GM19397 (cell line): ENCODE data around the gene UPB1.
"Not testable (repeated sequence)": the region's sequence is repeated elsewhere in the genome, so short reads cannot be mapped to it uniquely, and the experiment has no call there.

Experiments
- ATAC-seq: cut with Tn5 transposase; IDR thresholded peaks from one replicate; pipeline ENCODE4 v1.9.1; 2021; ENCODE audit warnings: mild to moderate bottlenecking, moderate library complexity; ENCODE audit not compliant: unreplicated experiment

The UPB1 gene

DNA sequence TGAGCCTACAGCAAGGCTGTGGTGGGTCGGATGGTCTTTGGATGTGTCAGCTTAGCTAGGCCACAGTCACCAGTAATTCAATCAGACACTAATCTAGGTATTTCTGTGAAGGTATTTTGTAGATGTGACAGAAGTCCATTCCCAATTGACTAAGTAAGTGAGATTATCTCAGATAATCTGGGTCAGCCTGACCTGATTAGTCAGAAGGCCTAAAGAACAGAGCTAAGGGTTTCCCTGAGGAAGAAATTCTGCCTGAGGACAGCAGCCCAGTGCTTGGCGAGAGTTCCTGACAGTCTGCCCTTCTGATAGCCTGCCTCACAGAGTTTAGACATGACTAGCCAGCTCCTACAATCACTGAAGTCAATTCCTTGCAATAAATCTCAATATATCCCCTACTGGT, 31.1 kb downstream of the UPB1 start:
- no peak for ATAC-seq

DNA sequence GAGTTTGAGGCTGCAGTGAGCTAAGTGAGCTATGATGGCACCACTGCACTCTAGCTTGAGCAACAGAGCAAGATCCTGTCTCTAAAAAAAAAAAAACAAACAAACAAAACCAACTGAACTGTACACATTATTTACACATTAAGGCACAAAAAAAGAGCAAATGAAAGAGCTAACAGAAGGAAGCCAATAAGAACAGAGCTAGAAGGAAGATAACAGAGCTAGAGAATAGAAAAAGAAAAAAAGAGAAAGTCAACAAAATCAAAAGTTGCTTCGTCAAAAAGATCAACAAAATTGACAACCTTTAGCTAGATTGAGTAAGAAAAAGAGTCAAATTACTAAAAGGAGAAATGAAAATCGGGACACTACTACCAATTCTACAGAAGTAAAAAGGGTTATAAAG, 34.8 kb downstream of the UPB1 start:
- no peak for ATAC-seq

DNA sequence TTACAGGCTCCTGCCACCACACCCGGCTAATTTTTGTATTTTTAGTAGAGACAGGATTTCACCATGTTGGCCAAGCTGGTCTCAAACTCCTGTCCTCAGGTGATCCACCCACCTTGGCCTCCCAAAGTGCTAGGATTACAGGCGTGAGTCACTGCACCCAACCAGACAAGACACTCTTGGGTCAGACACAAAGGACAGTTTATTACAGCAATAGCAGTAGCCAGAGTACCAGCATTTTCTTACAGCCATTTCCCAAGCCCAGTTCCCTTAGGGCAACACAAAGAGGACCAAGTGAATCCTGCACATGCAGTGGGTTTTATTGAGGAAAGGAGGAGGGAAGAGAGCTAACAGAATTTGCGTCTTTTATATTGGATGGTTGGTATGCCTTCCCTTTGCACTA, 35.8 kb downstream of the UPB1 start:
- not testable (repeated sequence) for ATAC-seq

DNA sequence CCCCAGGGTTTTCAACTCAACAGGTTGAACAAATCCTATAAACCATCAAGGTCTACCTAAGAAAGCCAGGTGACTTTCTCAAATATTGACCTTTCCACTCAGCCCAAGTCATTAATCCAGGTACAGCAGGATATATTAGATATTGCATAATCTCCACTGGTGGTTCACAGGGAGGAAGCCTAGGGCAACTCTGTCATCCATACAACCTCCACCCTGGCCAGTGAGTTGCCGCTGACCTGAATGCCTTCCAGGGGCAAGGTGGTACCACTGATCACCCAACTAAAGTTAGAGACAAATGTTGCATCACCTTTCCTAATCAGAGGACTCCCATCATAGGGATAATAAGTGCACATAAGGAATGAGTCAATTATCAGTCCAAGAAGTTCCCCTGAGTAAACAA, 36.9 kb downstream of the UPB1 start:
- no peak for ATAC-seq

DNA sequence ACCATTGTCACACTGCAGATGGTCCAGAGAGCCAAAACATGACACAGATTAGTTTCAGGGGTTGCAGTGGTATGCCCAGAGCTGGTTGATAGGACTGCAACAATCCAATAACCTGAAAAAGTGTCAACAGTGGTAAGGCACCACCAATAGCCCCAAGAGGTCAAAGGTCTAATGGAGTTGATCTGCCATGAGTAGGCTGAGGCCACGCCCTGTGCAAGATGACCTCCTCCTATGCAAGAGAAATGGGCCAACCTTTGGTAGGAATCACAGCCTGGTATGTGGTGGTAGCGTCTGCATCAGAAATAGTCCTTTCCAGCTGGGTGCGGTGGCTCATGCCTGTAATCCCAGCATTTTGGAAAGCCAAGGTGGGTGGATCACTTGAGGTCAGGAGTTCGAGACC, 40.2 kb downstream of the UPB1 start:
- no peak for ATAC-seq

DNA sequence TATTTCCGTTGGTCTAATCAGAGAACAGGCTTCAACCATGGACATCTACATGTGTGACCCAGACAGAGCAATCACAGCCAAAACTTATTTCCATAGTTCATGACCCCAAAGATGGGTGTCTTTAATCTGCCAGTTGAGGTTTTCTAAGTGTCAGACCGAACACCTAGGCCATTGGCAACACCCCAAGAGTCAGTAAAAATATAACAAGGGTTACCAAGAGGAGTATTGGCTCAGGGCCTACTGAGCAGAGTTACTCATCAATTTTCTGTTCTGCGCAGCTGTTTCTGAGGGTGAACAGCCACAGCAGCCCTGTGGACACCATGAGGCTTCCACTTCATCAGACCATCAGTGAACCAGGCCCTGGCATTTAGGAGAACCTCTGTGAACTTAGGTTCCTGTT, 41.0 kb downstream of the UPB1 start:
- no peak for ATAC-seq

DNA sequence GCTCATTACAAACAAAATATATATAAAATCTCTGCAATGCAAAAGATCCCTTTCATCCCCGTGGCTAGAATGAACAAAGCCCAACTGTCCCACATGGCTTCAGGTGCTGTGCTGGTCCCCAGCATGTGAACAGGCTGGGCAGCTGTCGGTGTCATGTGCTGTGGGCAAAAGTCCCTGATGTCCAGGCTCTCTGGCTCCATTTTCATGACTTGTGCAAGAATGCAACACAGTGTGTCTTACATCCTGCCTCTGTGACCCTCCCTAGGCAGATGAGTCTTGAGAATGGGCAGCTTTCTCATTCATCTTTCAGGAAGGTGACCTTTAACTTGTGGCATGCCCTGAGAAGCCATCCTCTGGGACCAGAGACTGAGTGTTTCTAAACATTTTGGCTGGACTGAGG, 45.3 kb downstream of the UPB1 start:
- no peak for ATAC-seq

DNA sequence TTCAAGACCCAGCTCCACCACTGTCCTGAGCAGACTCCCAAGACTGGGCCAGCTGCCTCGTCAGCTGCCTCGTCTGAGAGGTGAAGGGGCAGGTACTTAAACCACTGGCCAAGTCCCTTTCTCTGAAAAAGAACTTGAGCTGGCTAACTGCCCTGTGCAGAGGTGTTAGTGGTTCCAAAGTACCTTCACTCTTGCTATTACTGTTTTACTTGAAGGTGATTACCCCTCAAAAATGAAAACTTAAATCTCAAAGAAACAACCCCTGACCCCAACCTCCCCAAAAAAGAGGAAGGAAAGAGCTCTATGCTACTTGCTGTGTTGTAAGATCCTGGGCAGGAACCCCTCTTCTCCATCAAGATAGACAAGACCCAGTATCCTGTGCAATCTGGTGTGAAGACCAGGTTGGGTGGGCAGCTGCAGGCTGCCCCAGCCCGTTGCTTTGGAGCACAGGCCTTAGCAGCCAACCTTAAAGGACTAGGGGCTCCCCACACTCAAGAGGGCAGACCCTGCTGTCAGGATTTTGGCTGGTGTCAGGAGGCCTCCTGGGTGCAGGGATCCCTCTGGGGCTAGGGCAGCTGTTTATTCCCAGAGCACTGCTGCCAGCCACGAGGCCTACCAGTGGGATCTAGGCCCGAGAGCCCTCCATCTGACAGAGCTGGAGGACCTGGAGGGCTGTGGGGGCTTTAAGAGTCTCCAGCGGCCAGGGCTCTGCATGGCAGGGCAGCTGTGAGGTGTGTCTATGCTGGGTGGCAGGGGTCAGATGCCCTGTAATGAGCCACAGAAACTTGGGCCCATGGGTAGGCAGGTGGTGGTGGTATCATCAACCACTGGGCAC, 46.8 kb downstream of the UPB1 start:
- no peak for ATAC-seq

DNA sequence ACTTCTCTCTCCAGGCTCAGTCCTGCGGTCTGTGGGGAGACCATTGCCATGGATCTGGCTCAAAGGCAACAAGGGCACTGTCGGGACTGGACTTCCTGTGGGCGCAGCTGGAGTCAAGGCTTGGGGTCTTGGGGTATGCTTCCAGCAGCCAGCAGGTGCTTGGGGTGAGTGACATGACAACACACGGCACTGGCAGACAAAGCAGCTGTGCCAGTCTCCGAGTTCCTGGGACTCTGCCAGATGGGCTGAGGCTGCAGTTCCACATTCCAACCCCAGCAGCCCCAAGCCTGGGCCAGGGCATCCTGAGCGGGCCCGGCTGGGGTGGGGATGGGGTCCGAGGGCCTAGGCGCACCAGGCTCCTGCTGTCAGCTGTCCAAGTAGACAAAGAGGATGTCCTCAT, 47.5 kb downstream of the UPB1 start:
- no peak for ATAC-seq

DNA sequence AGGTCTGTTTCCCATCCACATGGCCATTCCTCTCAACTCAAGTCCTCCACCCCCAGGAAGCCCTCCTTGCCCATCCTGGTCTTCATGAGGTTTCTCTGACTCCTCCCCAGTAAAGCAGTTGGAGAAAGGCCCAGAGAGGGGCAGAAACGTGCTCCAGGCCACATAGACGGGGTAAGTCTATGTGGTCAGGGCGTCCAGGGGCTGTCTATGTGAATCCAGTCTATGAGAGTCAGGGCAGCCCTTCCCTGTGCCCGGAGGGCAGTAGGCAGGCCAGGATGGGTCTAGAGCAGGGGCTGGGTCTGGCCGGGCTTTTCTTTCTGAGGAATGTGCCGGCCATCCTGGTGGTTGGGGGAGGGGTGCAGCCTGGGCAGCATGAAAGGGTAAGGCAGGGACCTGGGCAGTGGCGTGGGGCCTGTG, 48.1 kb downstream of the UPB1 start:
- no peak for ATAC-seq

DNA sequence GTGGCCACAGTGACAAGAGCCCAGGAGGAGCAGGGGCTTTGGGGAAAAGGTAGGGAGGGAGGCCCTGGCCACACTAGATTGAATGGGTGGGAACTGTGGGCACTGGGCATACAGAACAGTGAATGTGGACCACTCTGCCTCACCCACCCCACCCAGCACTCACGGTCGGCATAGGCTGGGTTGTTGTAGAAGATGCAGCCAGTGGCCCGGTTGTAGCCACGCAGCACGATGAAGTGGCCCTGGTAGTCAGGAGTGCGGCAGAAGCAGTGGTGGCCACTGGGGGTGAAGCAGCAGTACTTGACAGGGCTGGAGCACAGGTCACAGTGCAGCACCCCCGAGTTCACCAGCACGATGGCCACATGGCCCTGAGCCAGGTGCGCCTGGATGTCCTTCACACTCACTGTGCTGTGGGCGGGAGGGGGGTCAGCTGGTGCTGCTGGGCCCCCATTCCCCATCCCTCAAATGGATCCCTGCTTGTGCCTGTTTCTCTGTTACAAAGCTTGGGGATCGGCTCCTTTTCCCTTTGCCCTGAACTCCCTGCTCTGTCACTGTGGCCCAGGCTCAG, 48.6 kb downstream of the UPB1 start:
- ATAC-seq: no peak

DNA sequence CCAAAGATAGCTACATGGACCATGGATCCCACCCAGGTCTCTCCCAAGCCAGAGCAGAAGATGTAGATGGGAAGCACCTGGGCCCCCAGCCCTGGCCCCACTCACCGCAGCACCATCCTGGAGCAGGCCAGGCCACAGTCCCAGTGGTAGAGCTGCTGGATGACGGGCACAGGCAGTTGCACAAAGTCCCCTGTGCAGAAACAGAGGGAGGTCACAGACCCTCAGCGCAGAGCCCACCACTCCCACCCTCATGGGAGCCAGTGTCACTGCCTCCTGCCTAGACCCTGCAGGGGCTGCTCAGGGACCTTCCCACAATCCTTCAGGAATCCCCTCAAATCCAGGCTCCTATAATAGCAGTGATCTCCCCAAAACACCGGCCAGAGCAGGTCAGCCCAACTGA, 53.7 kb downstream of the UPB1 start:
- no peak for ATAC-seq

DNA sequence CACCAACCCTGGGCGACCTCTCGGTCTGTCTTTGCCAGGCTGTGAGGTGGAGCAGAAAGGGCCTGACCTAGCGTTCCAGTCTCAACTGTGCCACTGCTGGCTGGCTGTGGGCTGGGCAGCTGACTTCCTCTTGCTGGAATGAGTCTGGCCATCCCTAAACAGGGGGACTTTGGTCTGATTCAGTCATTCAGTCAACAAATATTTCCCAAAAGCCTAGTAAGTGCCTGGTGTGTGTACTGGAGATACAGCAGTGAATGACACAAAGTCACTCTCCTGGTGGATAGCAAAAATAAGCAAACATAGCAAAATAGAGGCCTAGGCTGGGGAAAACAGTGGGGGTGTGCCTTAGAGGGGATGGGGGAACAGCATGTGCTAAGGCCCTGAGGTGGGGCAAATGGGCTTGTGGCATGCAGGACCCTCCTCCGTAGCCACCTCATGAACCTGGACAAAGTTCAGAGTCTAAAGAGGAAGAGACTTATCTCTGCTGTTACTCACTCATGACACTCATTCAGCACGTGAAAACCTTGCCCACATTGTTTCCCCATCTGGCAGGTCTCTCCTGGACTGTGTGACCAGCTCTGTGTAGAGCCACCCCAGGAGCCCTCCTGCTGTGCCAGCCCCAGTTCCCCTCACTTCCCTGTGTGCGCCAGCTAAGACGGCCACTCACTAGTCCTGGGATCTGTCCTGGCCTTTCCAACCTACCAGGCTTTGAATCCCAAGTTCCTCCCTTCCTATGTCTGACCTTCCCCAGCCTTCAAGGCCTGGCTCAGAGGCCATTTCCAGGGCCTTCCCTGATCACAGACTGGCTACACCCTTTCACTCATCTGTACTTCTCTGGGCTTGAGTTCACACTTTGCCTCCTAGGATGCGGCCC, 55.1 kb downstream of the UPB1 start:
- ATAC-seq: no peak

DNA sequence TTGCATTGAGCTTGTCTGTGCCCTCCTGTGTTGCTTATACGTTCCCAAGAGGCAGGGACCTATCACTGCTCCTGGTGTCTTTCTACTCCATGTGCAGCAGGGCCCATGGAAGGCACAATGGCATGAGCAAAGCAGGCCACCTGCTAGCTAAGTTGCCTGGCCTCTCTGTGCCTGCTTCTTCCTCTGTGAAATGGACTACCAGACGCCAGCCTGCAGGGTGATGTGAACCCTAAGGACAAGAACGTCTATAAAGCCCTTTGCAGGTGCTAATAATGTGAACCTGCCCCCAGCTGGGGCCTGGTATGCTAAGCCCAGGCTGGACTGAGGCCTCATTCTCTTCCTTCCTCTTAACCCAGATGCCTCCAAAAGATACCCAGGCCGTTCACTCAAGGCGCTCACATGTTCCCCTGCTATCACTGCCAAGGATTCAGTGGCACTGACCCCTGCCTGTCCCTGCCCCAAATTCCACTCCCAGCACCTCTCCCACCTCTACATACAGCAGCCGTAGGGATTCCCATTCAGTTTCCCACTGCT, 55.8 kb downstream of the UPB1 start:
- no peak for ATAC-seq

DNA sequence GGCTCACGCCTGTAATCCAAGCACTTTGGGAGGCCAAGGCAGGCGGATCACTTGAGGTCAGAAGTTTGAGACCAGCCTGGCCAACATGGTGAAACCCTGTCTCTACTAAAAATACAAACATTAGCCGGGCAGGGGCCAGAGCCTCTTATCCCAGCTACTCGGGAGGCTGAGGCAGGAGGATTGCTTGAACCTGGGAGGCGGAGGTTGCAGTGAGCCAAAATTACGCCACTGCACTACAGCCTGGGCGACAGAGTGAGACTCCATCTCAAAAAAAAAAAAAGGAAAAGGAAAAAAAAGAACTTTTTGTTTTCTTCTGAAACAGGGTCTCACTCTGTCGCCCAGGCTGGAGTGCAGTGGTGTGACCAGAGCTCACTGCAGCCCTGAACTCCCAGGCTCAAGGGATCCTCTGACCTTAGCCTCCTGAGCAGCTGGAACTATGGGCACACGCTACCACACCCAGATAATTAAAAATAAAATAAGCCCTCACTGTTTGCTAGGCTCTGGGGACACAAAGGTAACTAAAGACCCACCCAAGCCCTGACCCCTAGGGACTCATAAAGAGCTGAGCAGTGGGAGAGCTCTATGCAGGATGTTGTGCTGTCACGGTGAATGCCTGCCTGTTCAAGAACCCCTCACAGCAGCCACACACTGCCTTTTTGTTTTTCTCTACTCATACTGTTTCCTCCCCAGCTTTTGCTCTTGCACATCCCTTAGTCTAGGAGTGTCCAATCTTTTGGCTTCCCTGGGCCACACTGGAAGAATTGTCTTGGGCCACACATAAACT, 57.6 kb downstream of the UPB1 start:
- not testable (repeated sequence) for ATAC-seq

DNA sequence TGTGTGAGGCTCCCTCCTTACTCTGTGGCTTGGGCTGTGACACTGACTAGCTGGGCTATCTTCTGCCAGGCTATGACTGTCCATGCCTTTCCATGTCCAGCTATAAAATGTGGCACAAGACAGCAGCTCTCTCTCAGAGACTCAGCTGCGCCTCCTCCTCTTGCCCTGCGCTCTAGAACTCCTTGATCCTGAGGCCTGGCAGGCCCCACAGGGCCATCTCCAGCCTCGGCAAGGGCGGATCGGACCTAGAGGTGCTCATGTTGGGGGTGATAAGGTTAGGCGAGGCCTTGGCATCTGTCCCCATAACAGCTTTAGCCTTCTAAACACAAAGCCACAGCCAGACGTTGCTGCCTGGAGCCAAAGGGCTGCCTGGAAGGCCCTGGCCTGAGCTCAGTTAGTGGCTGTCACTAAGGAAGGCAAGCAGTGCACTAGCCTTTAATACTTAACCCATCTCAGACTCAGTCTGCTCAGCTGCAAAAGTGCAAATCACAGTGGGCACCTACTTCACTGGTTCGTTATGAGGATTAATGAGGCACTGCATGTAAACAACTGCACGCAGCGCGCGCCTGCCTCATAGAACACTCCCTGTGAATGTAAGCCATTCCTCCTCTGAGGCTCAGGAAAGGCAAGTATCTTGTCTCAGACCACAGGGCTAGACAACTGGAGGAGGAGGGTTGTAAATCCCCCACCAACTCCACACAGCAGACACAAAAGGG, 58.6 kb downstream of the UPB1 start:
- no peak for ATAC-seq

DNA sequence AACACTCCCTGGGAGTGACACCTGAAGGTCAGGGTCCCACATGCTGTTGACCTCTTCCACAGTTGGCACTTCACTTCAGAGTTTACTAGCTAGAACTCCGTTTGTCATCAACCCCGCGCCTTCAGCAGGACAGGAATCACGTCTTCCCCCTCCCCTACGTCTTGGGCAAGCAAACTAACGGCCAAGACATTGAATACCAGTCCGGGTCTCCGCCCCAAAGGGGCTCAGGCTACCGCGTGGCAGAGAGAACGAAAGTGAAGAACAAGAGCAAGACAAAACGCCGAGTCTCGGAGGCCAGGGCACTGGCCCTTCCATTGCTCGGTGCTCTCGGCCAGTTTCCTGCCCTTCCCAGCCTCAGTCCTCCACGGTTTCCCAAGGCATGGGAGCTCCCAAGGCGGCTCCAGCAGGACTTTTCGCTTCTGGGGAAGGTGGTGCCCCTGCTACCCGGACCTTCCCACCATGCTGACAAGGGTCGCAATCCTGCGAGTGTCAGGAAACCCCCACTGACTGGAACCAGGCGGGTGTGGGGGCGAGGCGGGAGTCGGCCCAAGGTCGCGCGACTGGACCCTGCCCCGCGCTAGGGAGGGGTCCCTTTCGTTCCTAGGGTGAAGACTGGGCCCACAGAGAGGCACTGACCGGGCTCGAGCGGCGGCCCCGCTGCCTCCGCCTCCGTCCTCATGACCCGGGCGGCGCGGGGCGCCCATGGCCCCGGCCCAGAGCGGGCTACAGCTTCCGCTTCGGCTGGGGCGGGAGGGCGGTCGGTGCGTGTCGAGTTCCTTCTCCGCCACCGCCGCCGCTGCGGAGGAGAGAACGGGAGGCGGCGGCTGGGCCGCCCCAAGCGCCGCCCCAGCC, 59.4 kb downstream of the UPB1 start, which contains the start of gene GUCD1:
TSS of gene GUCD1 (minus strand) at position 826 of the 852 bp plus-strand sequence. CDS start at position 679, 147 bp downstream.
- no peak for ATAC-seq

DNA sequence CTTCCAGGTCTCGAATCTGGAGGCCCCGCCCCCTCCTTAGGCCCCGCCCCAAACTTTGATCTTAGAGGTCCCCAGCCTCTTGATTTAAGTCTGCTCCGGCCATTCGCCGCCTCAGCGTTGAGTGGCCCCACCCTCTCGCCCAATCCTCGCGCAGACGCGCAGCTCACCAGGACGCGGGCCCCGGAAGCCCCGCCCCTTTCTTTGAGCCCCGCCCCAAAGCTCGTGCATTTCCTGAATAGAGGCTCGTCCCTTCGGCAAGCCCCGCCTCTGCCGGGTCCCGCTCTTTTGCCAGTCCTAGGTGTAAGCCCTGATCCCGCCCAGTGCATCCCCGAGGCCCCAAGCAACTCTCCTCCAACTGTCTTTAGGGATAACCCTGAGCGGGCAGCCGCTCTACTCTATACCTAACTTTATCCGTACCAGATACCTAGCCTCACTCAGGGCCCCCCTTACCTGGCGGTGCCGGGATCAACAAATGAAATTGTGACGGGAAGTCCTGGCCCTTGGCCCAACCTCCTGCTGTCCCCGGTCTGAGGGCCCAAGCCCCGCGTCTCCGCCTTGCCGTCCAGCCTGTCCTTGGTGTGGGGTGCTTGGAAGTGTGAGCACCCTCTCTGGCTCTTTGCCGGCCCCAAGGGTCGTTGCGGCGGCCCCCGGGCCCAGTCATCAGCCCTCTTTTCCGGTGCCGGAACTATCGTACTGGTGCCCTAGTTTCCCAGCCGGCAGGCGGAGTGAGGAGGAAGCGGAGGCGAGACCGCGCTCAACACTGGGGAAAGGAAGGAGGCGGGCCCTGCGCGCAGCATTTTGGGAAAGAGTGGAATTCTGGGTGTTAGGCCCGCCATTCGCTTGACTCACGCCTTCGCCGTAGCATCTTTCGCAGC, 60.3 kb downstream of the UPB1 start, which contains the start of gene SNRPD3:
TSS of gene SNRPD3 (plus strand) at position 835 of the 875 bp plus-strand sequence. CDS start 1,676 bp downstream, outside the sequence.
- peak; percentile 69 for ATAC-seq
